GM19324 (cell line): Measurements from ENCODE around the gene CHM.
"Not testable (repeated sequence)": the region's sequence is repeated elsewhere in the genome, so short reads cannot be mapped to it uniquely, and the experiment has no call there.

ENCODE experiments used
- ATAC-seq: cut with Tn5 transposase; IDR thresholded peaks from one replicate; pipeline ENCODE4 v1.9.1; 2021; ENCODE audit warnings: mild to moderate bottlenecking, moderate library complexity; ENCODE audit not compliant: unreplicated experiment, low FRiP score

The CHM gene

GRCh38 chrX:86002076-86002896 lies 45.1 kb downstream of the CHM start:
- peak; percentile 68 for ATAC-seq

DNA sequence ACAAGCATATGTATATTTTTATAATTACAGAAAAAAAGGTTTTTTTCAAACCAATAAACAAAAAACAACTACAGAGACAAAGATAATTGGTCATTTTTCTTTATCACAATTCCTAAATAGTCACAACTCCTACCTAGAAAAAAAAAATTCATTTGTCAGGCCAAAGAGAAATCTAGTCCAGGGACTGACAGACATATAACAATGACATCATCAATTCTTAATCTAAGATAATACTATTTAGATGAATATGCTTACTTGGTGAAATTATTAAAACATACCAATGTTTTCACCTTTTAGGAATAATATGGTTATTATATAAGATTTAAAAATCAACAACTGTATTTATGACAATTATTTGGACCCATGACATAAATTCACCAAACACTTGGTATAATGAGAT lies 48.4 kb downstream of the CHM start:
- no peak for ATAC-seq

- ATAC-seq, result no peak
Measured at GRCh38 chrX:85996555-85996954, 50.8 kb downstream of the CHM start.

- ATAC-seq, result no peak
Measured at GRCh38 chrX:85995641-85996040, 51.7 kb downstream of the CHM start.

DNA sequence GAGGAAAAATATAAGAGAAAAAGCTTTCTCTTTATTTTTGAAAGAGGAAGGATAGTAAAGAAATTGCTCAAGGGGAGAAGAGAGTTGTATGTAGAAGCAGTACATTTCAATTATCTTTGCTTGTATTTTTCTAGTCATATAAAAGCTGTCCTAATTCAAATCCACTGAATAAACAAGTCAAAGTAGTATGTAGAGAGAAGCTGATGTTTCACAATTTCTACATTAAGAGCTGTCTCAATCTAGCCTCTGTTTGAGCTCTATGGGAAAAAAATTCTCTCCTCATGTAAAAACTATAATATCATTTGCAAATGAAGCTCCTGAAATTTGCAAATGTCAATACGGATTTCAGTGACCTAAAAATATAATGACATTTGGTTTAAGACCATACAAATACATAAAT lies 52.6 kb downstream of the CHM start:
- no peak for ATAC-seq

DNA sequence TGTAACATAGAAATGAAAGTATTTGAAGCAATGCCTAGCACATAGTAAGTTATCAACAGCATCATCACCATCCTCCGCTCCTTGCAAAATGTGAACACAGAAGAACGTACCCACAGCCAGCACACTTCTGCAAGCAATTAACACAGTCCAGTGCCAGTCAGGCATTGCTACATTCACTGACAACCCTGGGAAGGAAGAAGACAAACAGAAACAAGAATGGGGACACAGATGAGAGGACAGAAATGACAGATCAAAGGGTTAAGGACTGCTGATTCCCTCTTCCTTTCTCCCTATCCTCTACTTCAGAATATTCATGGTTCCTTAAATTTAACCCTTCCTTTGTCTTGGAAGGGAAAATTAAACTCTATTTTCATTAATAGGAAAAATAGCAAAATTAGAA lies 53.1 kb downstream of the CHM start:
- no peak for ATAC-seq

GRCh38 chrX:85993539-85994197 lies 53.7 kb downstream of the CHM start:
- ATAC-seq, result no peak

- no peak for ATAC-seq
Measured at GRCh38 chrX:85992811-85993229, 54.5 kb downstream of the CHM start.

GRCh38 chrX:85988353-85988752 lies 59.0 kb downstream of the CHM start:
- ATAC-seq, result no peak

- no peak for ATAC-seq
Measured at GRCh38 chrX:85980286-85980685, 67.1 kb downstream of the CHM start.

DNA sequence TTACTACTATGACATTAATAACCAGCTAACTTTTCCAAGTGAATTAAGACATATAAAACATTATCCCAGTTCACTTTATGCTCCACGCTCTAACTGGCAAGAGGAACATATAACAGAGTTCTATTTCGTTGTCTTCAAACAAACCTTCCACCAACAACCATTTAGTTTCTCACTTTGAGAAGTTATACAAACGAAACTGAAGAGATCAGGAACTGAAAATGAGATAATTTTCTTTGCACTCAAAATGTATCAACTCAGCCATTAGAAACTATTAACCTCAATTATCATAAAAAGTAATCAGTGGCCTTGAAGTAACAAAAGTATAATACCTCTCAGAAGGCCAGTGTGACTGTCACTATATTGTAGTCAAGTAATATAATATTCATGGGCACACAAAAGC lies 70.1 kb downstream of the CHM start:
- ATAC-seq, result no peak

GRCh38 chrX:85972351-85972750 lies 75.0 kb downstream of the CHM start:
- not testable (repeated sequence) for ATAC-seq

DNA sequence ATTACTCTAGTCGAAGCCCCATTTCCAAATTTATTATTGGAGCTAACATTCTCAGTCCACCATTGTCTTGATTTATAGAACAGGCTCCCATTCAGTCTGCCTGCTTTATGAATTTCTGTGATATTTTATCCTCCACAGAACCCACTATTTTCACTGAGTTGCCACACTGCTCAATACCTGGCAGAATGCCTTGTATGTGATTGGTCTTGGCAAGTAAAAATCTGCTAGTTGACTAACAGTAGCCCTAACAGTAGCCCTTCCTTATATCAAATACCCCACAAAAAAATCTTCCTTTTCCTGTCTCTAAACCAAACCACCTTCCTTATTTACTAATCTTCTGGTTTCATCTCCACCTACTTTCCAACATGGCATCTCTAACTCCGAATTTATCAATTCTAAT lies 82.6 kb downstream of the CHM start:
- no peak for ATAC-seq

DNA sequence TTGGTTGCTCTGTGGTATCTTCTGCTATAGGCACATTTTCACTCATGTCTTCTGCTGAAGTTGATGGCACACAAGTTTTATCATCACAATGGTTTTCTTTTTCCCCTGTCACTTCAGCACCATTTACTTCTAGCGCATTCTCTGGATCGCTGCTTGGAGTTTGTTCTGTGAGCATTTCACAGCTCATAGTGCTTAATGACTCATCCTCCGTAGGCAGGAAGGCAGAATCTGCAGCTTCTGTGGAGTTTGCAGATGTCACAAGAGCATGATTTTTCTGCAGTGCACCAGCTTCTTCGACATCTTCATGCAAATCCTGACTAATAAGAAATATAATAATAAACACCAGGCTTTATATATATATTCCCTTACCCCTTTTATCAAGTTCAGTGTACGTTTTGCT lies 83.6 kb downstream of the CHM start:
- no peak for ATAC-seq

- ATAC-seq, result no peak
Measured at GRCh38 chrX:85955510-85955909, 91.8 kb downstream of the CHM start.

DNA sequence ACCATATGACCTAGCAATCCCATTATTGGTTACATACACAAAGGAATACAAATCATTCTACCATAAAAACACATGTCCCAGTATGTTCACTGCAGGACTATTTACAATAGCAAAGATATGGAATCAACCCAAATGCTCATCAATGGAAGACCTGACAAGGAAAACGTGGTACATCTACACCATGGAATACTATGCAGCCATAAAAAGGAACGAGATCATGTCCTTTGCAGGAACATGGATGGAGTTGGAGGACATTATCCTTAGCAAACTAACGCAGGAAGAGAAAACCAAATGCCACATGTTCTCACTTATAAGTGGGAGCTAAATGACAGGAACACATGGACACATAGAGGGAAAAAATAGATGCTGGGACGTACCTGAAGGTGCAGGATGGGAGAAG lies 102.6 kb downstream of the CHM start:
- not testable (repeated sequence) for ATAC-seq

DNA sequence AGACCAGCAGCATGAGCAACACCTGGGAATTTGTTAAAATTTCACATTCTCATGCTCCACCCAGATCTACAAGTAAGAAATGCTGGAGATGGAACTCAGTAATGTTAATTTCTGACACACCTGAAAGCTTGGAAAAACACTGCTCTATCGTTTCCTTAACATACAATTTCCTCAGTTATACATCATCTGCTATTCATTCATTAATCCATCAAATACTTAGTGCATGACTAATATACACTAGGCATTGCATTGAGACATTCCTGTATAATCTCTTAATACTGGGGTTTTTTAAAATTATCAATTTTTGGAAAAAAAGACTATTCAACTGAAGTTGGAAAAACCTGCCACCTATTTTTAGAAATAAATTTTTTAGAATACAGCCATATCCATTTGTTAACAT lies 106.1 kb downstream of the CHM start:
- ATAC-seq, result no peak

GRCh38 chrX:85939942-85940341 lies 107.4 kb downstream of the CHM start:
- ATAC-seq, result not testable (repeated sequence)

DNA sequence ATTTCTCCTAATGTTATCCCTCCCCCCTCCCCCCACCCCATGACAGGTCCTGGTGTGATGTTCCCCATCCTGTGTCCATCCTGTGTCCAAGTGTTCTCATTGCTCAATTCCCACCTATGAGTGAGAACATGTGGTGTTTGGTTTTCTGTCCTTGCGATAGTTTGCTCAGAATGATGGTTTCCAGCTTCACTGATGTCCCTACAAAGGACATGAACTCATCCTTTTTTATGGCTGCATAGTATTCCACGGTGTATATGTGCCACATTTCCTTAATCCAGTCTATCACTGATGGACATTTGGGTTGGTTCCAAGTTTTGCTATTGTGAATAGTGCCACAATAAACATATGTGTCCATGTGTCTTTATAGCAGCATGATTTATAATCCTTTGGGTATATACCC lies 113.0 kb downstream of the CHM start:
- not testable (repeated sequence) for ATAC-seq

GRCh38 chrX:85930099-85930498 lies 117.3 kb downstream of the CHM start:
- ATAC-seq, result no peak

DNA sequence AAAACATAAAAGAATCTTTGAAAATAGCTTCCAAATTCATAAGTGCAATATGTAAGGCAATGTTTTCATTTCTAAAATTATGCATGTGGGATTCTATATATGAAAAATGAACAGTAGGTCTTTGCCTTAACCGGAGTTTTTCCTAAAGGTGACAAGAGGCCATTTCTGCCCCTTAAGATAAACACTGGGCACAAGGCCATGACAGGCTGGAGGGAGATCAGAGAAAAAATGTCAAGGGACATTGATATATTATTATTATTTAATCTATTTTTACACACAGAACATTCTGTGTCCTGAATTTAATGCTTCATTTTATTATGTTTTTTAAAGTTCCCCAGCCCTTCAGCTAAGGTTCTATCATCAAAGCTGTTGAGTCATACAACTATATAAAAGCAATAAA lies 118.8 kb downstream of the CHM start:
- no peak for ATAC-seq

GRCh38 chrX:85927740-85928139 lies 119.6 kb downstream of the CHM start:
- ATAC-seq, result no peak
